MCF 10A (cell line): Measurements from ENCODE around the gene MEF2A. TPM values are rescaled to one million over a fixed set of nuclear protein-coding genes. Genes with fewer than 3 reads are reported as not detected.

Experiments used
- BruUV-seq: library from RNA; stranded (reverse); fragments of 400-500 nt; replicated peaks from 2 replicates; lab custom pipeline; 2021; lab: Mats Ljungman, UMichigan
- CTCF ChIA-PET: fragments of 300-600 bp; sonication (Branson Sonifier 250); formaldehyde crosslinking; extraction: SDS; loops from one replicate; lab custom pipeline; 2021; ENCODE audit warnings: antibody characterized with exemption, inconsistent platforms; lab: Yijun Ruan, JAX
- POLR2A ChIA-PET: fragments of 300-600, 350-650 bp; sonication (Branson Sonifier 250); formaldehyde crosslinking; extraction: SDS; loops from one replicate; lab custom pipeline; 2020; ENCODE audit warnings: antibody characterized with exemption, inconsistent platforms; lab: Yijun Ruan, JAX
- DNase-seq: peaks from one replicate; pipeline ENCODE4 v3.0.0-alpha.2; 2018; ENCODE audit not compliant: unreplicated experiment
- H3K27ac Mint-ChIP-seq: one replicate; pipeline ENCODE4 v1.8.0; 2022; ENCODE audit warnings: mild to moderate bottlenecking, low read depth, mixed read lengths; ENCODE audit not compliant: unreplicated experiment
- H3K27me3 Mint-ChIP-seq: one replicate; pipeline ENCODE4 v1.8.0; 2022; ENCODE audit warnings: mixed read lengths; ENCODE audit not compliant: insufficient read depth, unreplicated experiment
- H3K36me3 Mint-ChIP-seq: one replicate; pipeline ENCODE4 v1.8.0; 2022; ENCODE audit warnings: mild to moderate bottlenecking, moderate library complexity, mixed read lengths; ENCODE audit not compliant: insufficient read depth, unreplicated experiment
- H3K4me1 Mint-ChIP-seq: one replicate; pipeline ENCODE4 v1.8.0; 2022; ENCODE audit warnings: mixed read lengths; ENCODE audit not compliant: insufficient read depth, unreplicated experiment
- H3K4me3 Mint-ChIP-seq: one replicate; pipeline ENCODE4 v1.8.0; 2022; ENCODE audit warnings: mild to moderate bottlenecking, moderate library complexity, mixed read lengths; ENCODE audit not compliant: unreplicated experiment
- H3K9me3 Mint-ChIP-seq: one replicate; pipeline ENCODE4 v1.8.0; 2022; ENCODE audit warnings: mixed read lengths; ENCODE audit not compliant: unreplicated experiment
- CTCF ChIP-seq: fragments of 200-600 bp; IDR thresholded peaks from one replicate; pipeline ENCODE4 v1.8.0; 2022; ENCODE audit warnings: antibody characterized with exemption, mild to moderate bottlenecking; ENCODE audit not compliant: unreplicated experiment
- intact Hi-C: fragments of 100-400 bp; cut with micrococcal nuclease; formaldehyde crosslinking; loops from 2 replicates; pipeline ENCODE4 v1.14.1; 2022
- total RNA-seq: library from RNA; stranded (reverse); gene quantifications from 2 replicates; pipeline ENCODE4 v1.2.3, GENCODE V29; 2022

The MEF2A gene
- total RNA-seq, 1 experiment from 2014 or later, result 52.9 TPM

DNA sequence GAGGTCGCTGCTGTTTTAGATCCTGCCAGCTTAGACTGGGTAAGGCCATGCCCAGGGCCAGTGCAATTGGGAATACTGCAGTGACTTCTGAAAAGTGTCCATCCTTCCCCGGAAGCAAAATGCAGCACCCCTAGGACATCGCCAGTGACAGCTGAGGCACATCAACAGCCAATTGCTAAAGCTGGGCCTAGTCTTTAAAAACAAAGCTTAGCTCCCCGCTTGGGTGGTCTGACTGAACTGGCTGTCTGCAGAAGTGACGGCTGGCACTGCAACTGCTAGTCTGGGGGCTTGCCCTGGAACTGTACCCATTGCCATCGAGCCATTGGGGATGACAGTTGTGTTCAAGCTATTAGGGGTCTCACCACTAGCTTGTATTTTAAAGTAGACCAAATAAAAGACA, 163.1 kb downstream of the MEF2A start:
- H3K4me3 Mint-ChIP-seq, result no peak overlapping the region
- H3K9me3 Mint-ChIP-seq, result no peaks in the 10 kb centered on the region
- TF ChIP-seq CTCF, result no peak
- H3K27me3 Mint-ChIP-seq, result no peaks in the 10 kb centered on the region
- no peak for DNase-seq
- intact Hi-C loops, result no loop called here
- peaks cover 15% of the 10 kb centered on the region for H3K36me3 Mint-ChIP-seq
- H3K27ac Mint-ChIP-seq, result no peak overlapping the region
- ChIA-PET POLR2A (interaction anchor here (1.0 kb wide), 1 partner anchor 11 kb away, joined by 4 read pairs; no protein-coding TSS in a partner anchor), CTCF (interaction anchor here (0.6 to 1.4 kb wide), 4 partner anchors 11 to 459 kb away, joined by 3 to 4 read pairs (median 3); no protein-coding TSS in a partner anchor)
- H3K4me1 Mint-ChIP-seq, result peaks cover 14% of the 10 kb centered on the region
- BruUV-seq, result no TSS peak

GRCh38 chr15:99729327-99729726, 163.5 kb downstream of the MEF2A start:
- H3K27ac Mint-ChIP-seq, result no peak overlapping the region
- CTCF ChIA-PET, result interaction anchor here (0.6 to 1.4 kb wide), 4 partner anchors 12 to 460 kb away, joined by 3 to 4 read pairs (median 3); no protein-coding TSS in a partner anchor

DNA sequence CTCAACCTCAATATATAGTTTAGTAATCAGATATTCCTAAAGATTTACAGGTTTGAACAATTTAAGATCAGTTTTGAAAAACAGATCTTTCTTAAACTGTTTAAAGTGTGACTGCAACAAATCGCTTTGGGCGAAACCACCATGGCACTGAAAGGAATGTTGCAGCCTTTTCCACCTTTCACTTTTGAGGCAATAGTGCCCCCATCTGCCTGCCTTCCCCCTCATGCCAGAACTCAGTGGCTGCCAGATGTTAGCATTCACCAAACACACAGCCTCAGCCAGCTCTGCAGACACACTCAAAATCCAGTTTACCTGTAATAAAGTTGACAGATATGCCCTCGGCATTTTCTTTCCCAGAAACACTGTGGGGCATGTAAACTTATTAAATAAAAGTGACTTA, 164.1 kb downstream of the MEF2A start:
- H3K27ac Mint-ChIP-seq, result peak overlapping the region; percentile 35
- peaks cover 15% of the 10 kb centered on the region for H3K36me3 Mint-ChIP-seq
- BruUV-seq, result no TSS peak
- ChIA-PET POLR2A (interaction anchor here (1.0 to 1.6 kb wide), 3 partner anchors 12 to 22 kb away, joined by 3 to 5 read pairs (median 4); no protein-coding TSS in a partner anchor), CTCF (interaction anchor here (0.9 to 1.4 kb wide), 3 partner anchors 12 to 26 kb away, joined by 3 to 4 read pairs (median 3); no protein-coding TSS in a partner anchor)
- no peaks in the 10 kb centered on the region for H3K9me3 Mint-ChIP-seq
- H3K4me3 Mint-ChIP-seq, result no peak overlapping the region
- no peaks in the 10 kb centered on the region for H3K27me3 Mint-ChIP-seq
- H3K4me1 Mint-ChIP-seq, result peaks cover 14% of the 10 kb centered on the region
- TF ChIP-seq CTCF, result peak; percentile 31
- intact Hi-C loops, result loop anchor here (1.0 kb wide), 2 partner anchors 22 to 26 kb away; no protein-coding TSS in a partner anchor
- peak; percentile 49 for DNase-seq

More at GRCh38 chr15:99729327-99729726, 163.5 kb downstream of the MEF2A start:
- POLR2A ChIA-PET, result interaction anchor here (1.0 to 1.6 kb wide), 3 partner anchors 11 to 22 kb away, joined by 3 to 5 read pairs (median 4); no protein-coding TSS in a partner anchor
- intact Hi-C loops, result no loop called here
- Mint-ChIP-seq H3K9me3 (no peaks in the 10 kb centered on the region), H3K4me3 (no peak overlapping the region), H3K4me1 (peaks cover 14% of the 10 kb centered on the region), H3K27me3 (no peaks in the 10 kb centered on the region), H3K36me3 (peaks cover 15% of the 10 kb centered on the region)
- BruUV-seq, result no TSS peak
- no peak for DNase-seq
- TF ChIP-seq CTCF, result no peak

GRCh38 chr15:99731336-99732123, 165.7 kb downstream of the MEF2A start:
- TF ChIP-seq CTCF, result no peak
- H3K36me3 Mint-ChIP-seq, result peaks cover 15% of the 10 kb centered on the region
- peak overlapping the region; percentile 77 for H3K4me3 Mint-ChIP-seq
- no peak overlapping the region for H3K27ac Mint-ChIP-seq
- no peak for DNase-seq
- H3K27me3 Mint-ChIP-seq, result no peaks in the 10 kb centered on the region
- no peaks in the 10 kb centered on the region for H3K9me3 Mint-ChIP-seq
- BruUV-seq, result no TSS peak
- CTCF ChIA-PET, result interaction anchor here (0.5 to 3.6 kb wide), 10 partner anchors 14 to 445 kb away, joined by 3 to 17 read pairs (median 4); no protein-coding TSS in a partner anchor
- H3K4me1 Mint-ChIP-seq, result peaks cover 14% of the 10 kb centered on the region
- intact Hi-C loops, result no loop called here
- POLR2A ChIA-PET, result interaction anchor here (0.5 to 4.0 kb wide), 20 partner anchors 12 to 987 kb away, joined by 3 to 53 read pairs (median 4); partner anchors contain the start of genes LRRC28, MEF2A and TTC23
